Keratinocyte (primary cell): ENCODE results near the gene CORO2B. TPM values are rescaled to one million over a fixed set of nuclear protein-coding genes. Genes with fewer than 3 reads are reported as not detected.

Experiments used
- DNase-seq: peaks from one replicate; pipeline ENCODE4 v3.0.0-alpha.2; 2011; ENCODE audit warnings: low read depth, missing footprints, low spot score
- FAIRE-seq: peaks from 2 replicates; lab custom pipeline; 2011; peaks lifted over from hg19 to GRCh38; lab: Jason Lieb, UNC
- H2AFZ ChIP-seq: 2 replicates; pipeline ENCODE4 v1.6.0; 2012; ENCODE audit warnings: low read length, control low read depth, inconsistent platforms; ENCODE audit not compliant: control insufficient read depth
- H3K27ac ChIP-seq: 2 replicates; pipeline ENCODE4 v1.5.1; 2011; ENCODE audit warnings: low read length; ENCODE audit not compliant: control insufficient read depth, insufficient read depth
- H3K27me3 ChIP-seq: 3 replicates; pipeline ENCODE4 v1.6.0; 2011; ENCODE audit warnings: low read length; ENCODE audit not compliant: control insufficient read depth, insufficient read depth; ENCODE audit errors: extremely low read depth
- H3K36me3 ChIP-seq, 2 experiments: 2 replicates in 1 of 2; 3 replicates in 1 of 2; pipeline ENCODE4 v1.5.1; 2011; ENCODE audit warnings: low read length in 2 of 2, mild to moderate bottlenecking in 1 of 2; ENCODE audit not compliant: control insufficient read depth in 2 of 2, insufficient read depth in 2 of 2; ENCODE audit errors: extremely low read depth in 1 of 2
- H3K4me1 ChIP-seq: 3 replicates; pipeline ENCODE4 v1.5.1; 2011; ENCODE audit warnings: low read length; ENCODE audit not compliant: control insufficient read depth, insufficient read depth; ENCODE audit errors: extremely low read depth
- H3K4me2 ChIP-seq: 3 replicates; pipeline ENCODE4 v1.6.0; 2011; ENCODE audit warnings: low read depth, low read length; ENCODE audit not compliant: control insufficient read depth, insufficient read depth; ENCODE audit errors: extremely low read depth
- H3K4me3 ChIP-seq, 3 experiments: fragments of 200-600 bp in 1 of 3; sonication (generic) in 1 of 3; 2 replicates in 2 of 3; 3 replicates in 1 of 3; pipeline ENCODE4 v1.5.1; 2011 to 2016; ENCODE audit warnings: low read length in 3 of 3, mild to moderate bottlenecking in 3 of 3, control low read depth in 2 of 3, inconsistent platforms in 1 of 3, low read depth in 1 of 3, mixed read lengths in 1 of 3, mixed run types in 1 of 3, moderate library complexity in 1 of 3; ENCODE audit not compliant: control insufficient read depth in 2 of 3, insufficient read depth in 2 of 3; ENCODE audit errors: extremely low read depth in 1 of 3
- H3K79me2 ChIP-seq: 2 replicates; pipeline ENCODE4 v1.6.0; 2012; ENCODE audit warnings: low read length; ENCODE audit not compliant: control insufficient read depth, insufficient read depth
- H3K9ac ChIP-seq: 3 replicates; pipeline ENCODE4 v1.6.0; 2011; ENCODE audit warnings: low read length; ENCODE audit not compliant: control insufficient read depth, insufficient read depth; ENCODE audit errors: extremely low read depth
- H3K9me1 ChIP-seq: 3 replicates; pipeline ENCODE4 v1.6.0; 2011; ENCODE audit warnings: low read length; ENCODE audit not compliant: control insufficient read depth, insufficient read depth; ENCODE audit errors: extremely low read depth
- H3K9me3 ChIP-seq: 2 replicates; pipeline ENCODE4 v1.5.1; 2012; ENCODE audit warnings: low read depth, low read length; ENCODE audit not compliant: control insufficient read depth
- H4K20me1 ChIP-seq: 3 replicates; pipeline ENCODE4 v1.6.0; 2011; ENCODE audit warnings: low read length; ENCODE audit not compliant: control insufficient read depth, insufficient read depth; ENCODE audit errors: extremely low read depth
- CTCF ChIP-seq, 3 experiments: IDR thresholded peaks in 1 of 3; conservative IDR thresholded peaks in 1 of 3; optimal IDR thresholded peaks in 1 of 3; 2 replicates in 2 of 3; 3 replicates in 1 of 3; pipeline versions ENCODE3 to v1.5.1; 2011; ENCODE audit warnings: low read length in 3 of 3, mild to moderate bottlenecking in 3 of 3, moderate library complexity in 2 of 3, control low read depth in 1 of 3, inconsistent platforms in 1 of 3; ENCODE audit not compliant: insufficient read depth in 2 of 3; ENCODE audit errors: extremely low read depth in 1 of 3
- EZH2 ChIP-seq: IDR thresholded peaks from one replicate; pipeline ENCODE4 v1.6.1; 2012; ENCODE audit warnings: inconsistent platforms, mild to moderate bottlenecking, low read length, moderate library complexity
- dilution Hi-C: fragments of 300-500 bp; cut with MboI; formaldehyde crosslinking; loops from one replicate; pipeline ENCODE4 v1.7.0; 2020; ENCODE audit warnings: low sequenced_read_pairs; ENCODE audit not compliant: extremely low pct_ligation_motif_present
- polyA minus RNA-seq, 3 experiments: library from RNA; depleted of rRNA, polyadenylated mRNA; stranded (reverse); fragments of >200 nt; gene quantifications; 1 replicate in 1 of 3; 2 replicates in 1 of 3; 3 replicates in 1 of 3; pipeline ENCODE4 v1.2.3, GENCODE V29; 2011
- polyA plus RNA-seq, 5 experiments: library from polyadenylated mRNA; depleted of rRNA in 3 of 5; stranded (reverse) in 3 of 5; stranded (forward) in 1 of 5; unstranded in 1 of 5; fragments of >200 nt; gene quantifications; 1 replicate in 1 of 5; 2 replicates in 3 of 5; 3 replicates in 1 of 5; pipeline versions ENCODE4 v1.2.1 to v1.2.3, GENCODE V29; 2011 to 2012; ENCODE audit warnings: missing spikeins in 2 of 5, low read depth in 1 of 5, low replicate concordance in 1 of 5

Gene CORO2B
- polyA plus RNA-seq (0.13 to 0.32 TPM (median 0.18 TPM) in 3 replicates), polyA minus RNA-seq (0.36 to 1.2 TPM in 2 of 3 replicates, not detected in the other)
- not detected for polyA plus RNA-seq (2011; ENCODE audit: low read depth)
- 0.26 and 0.27 TPM in 2 replicates for polyA plus RNA-seq (2011; cell fraction: cytosol; rRNA removed)
- 0.20 and 0.23 TPM in 2 replicates for polyA plus RNA-seq (2011; cell fraction: nucleus; rRNA removed)
- 0.11 and 0.26 TPM in 2 replicates for polyA plus RNA-seq (2012; ENCODE audit: low replicate concordance)
- polyA minus RNA-seq (2011; cell fraction: cytosol; rRNA and poly(A)+ RNA removed), result 0.58 TPM
- 0.39 TPM in 1 of 2 replicates, not detected in the other for polyA minus RNA-seq (2011; cell fraction: nucleus; rRNA and poly(A)+ RNA removed)

- no peaks in the 10 kb centered on the region for H3K36me3 ChIP-seq
- TF ChIP-seq CTCF (optimal IDR thresholded peaks at IDR 0.05 in 1 of 3, IDR thresholded peaks at IDR 0.05 in 1 of 3, conservative IDR thresholded peaks at IDR 0.05 in 1 of 3; ENCODE audit: extremely low read depth in 1 of 3, insufficient read depth in 2 of 3, low read length in 3 of 3) (no peak), EZH2 (peak; percentile 72)
- H3K4me1 ChIP-seq, result peaks cover 6% of the 10 kb centered on the region
- H3K27me3 ChIP-seq, result peaks cover 29% of the 10 kb centered on the region
- FAIRE-seq, result no peak
- dilution Hi-C loops, result no loop called here
- H3K4me2 ChIP-seq, result peak within 1 kb of the TSS; percentile 88
- H3K9me1 ChIP-seq, result no peaks in the 10 kb centered on the region
- H3K4me3 ChIP-seq, result peak within 1 kb of the TSS; percentile 32 to 63 (median 56)
- H3K79me2 ChIP-seq, result no peaks in the 10 kb centered on the region
- no peaks in the 10 kb centered on the region for H4K20me1 ChIP-seq
- no peaks in the 10 kb centered on the region for H3K9me3 ChIP-seq
- DNase-seq, result no peak
- no peak within 1 kb of the TSS for H3K27ac ChIP-seq
- H2AFZ ChIP-seq, result peak within 1 kb of the TSS; percentile 23
- no peak within 1 kb of the TSS for H3K9ac ChIP-seq
These were observed at the start of gene CORO2B for GRCh38 chr15:68578980-68579935. TSS of gene CORO2B (plus strand) at chr15:68578993. CDS start at chr15:68579263, 270 bp downstream.

GRCh38 chr15:68531387-68532179 lies 47.2 kb upstream of the CORO2B start:
- no peaks in the 10 kb centered on the region for H3K36me3 ChIP-seq
- no peak for TF ChIP-seq EZH2
- TF ChIP-seq CTCF (optimal IDR thresholded peaks at IDR 0.05 in 1 of 3, IDR thresholded peaks at IDR 0.05 in 1 of 3, conservative IDR thresholded peaks at IDR 0.05 in 1 of 3; ENCODE audit: extremely low read depth in 1 of 3, insufficient read depth in 2 of 3, low read length in 3 of 3), result no peak
- no peak for FAIRE-seq

More at GRCh38 chr15:68531387-68532179, 47.2 kb upstream of the CORO2B start:
- Histone ChIP-seq H3K4me1 (no peaks in the 10 kb centered on the region), H3K4me3 (no peak overlapping the region), H3K9me1 (no peaks in the 10 kb centered on the region), H3K27ac (no peak overlapping the region), H3K27me3 (peaks cover 6% of the 10 kb centered on the region), H3K4me2 (no peak overlapping the region), H2AFZ (no peak overlapping the region), H3K9ac (no peak overlapping the region), H3K9me3 (no peaks in the 10 kb centered on the region), H3K79me2 (no peaks in the 10 kb centered on the region), H4K20me1 (no peaks in the 10 kb centered on the region)
- dilution Hi-C loops, result no loop called here
- no peak for DNase-seq
